AG09309 (cell line): ENCODE results near the gene DNAH6.

Experiments used
- DNase-seq: peaks from one replicate; pipeline ENCODE4 v3.0.0-alpha.2; 2010; ENCODE audit warnings: low read depth
- H3K4me3 ChIP-seq: 2 replicates; pipeline ENCODE4 v1.5.1; 2011; ENCODE audit warnings: mild to moderate bottlenecking, low read depth, low read length, moderate library complexity; ENCODE audit not compliant: control insufficient read depth
- CTCF ChIP-seq: IDR thresholded peaks from 2 replicates; pipeline ENCODE4 v1.5.1; 2011; ENCODE audit warnings: mild to moderate bottlenecking, low read depth, low read length, inconsistent platforms; ENCODE audit not compliant: insufficient read depth, control insufficient read depth; ENCODE audit errors: missing control alignments

DNAH6 gene

GRCh38 chr2:84723831-84724230 lies 207.5 kb downstream of the DNAH6 start:
- no peak for TF ChIP-seq CTCF
- no peak overlapping the region for H3K4me3 ChIP-seq
- DNase-seq: no peak

GRCh38 chr2:84725717-84726116 lies 209.4 kb downstream of the DNAH6 start:
- TF ChIP-seq CTCF: no peak
- DNase-seq: no peak

GRCh38 chr2:84727315-84727714 lies 211.0 kb downstream of the DNAH6 start:
- H3K4me3 ChIP-seq: no peak overlapping the region
- no peak for DNase-seq
- TF ChIP-seq CTCF: no peak

More at GRCh38 chr2:84725717-84726116, 209.4 kb downstream of the DNAH6 start:
- no peak overlapping the region for H3K4me3 ChIP-seq

- no peak for TF ChIP-seq CTCF
- no peak overlapping the region for H3K4me3 ChIP-seq
- DNase-seq: no peak
Measured at GRCh38 chr2:84729224-84729623, 212.9 kb downstream of the DNAH6 start.

- no peak for TF ChIP-seq CTCF
- H3K4me3 ChIP-seq: no peak overlapping the region
- no peak for DNase-seq
Measured at GRCh38 chr2:84731185-84731584, 214.9 kb downstream of the DNAH6 start.

GRCh38 chr2:84732897-84733778 lies 216.8 kb downstream of the DNAH6 start:
- DNase-seq: no peak
- no peak for TF ChIP-seq CTCF
- no peak overlapping the region for H3K4me3 ChIP-seq
